Measurements from ENCODE around the gene MED6. TPM values are rescaled to one million over a fixed set of nuclear protein-coding genes. Genes with fewer than 3 reads are reported as not detected.

MED6 gene
- total RNA-seq, 1 experiment from 2014 or later = 24.4 TPM

DNA sequence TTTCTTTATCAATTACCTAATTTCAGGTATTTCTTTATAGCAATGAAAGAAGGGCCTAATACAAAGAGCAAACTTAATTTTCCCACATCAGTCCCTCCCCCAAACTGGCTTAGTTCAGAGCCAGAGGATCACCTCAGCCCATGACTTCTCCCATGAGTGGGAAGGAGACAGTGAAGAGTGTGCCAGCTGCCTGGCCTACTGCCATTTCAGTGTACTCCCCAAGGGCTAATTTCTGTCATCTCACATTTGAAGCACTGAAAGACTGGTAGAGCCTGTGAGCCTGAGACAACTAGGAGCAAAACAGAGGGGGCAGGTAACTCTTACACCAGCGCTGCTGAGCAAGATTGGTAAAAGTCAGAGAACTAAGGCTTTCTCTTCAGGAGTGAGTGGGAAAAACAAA, 36.6 kb downstream of the MED6 start:
- CTCF ChIA-PET = no interaction called here
- no peak overlapping the region for H3K4me3 ChIP-seq (ENCODE audit: low read depth in 2 of 2, low read length in 2 of 2)
- no peaks in the 10 kb centered on the region for H3K27me3 ChIP-seq (ENCODE audit: control insufficient read depth, insufficient read depth, low read length)
- POLR2A ChIA-PET = interaction anchor here (0.7 kb wide), 1 partner anchor 1079 kb away, joined by 17 read pairs; no protein-coding TSS in a partner anchor
- H3K9me3 ChIP-seq (ENCODE audit: control insufficient read depth, insufficient read depth, low read depth, low read length) = no peaks in the 10 kb centered on the region
- no peaks in the 10 kb centered on the region for H3K4me1 ChIP-seq (ENCODE audit: control insufficient read depth, insufficient read depth, low read length)
- H3K27ac ChIP-seq (ENCODE audit: low read length) = no peak overlapping the region
- DNase-seq (ENCODE audit: low read depth, low spot score) = no peak
- TF ChIP-seq, protein P1, sequence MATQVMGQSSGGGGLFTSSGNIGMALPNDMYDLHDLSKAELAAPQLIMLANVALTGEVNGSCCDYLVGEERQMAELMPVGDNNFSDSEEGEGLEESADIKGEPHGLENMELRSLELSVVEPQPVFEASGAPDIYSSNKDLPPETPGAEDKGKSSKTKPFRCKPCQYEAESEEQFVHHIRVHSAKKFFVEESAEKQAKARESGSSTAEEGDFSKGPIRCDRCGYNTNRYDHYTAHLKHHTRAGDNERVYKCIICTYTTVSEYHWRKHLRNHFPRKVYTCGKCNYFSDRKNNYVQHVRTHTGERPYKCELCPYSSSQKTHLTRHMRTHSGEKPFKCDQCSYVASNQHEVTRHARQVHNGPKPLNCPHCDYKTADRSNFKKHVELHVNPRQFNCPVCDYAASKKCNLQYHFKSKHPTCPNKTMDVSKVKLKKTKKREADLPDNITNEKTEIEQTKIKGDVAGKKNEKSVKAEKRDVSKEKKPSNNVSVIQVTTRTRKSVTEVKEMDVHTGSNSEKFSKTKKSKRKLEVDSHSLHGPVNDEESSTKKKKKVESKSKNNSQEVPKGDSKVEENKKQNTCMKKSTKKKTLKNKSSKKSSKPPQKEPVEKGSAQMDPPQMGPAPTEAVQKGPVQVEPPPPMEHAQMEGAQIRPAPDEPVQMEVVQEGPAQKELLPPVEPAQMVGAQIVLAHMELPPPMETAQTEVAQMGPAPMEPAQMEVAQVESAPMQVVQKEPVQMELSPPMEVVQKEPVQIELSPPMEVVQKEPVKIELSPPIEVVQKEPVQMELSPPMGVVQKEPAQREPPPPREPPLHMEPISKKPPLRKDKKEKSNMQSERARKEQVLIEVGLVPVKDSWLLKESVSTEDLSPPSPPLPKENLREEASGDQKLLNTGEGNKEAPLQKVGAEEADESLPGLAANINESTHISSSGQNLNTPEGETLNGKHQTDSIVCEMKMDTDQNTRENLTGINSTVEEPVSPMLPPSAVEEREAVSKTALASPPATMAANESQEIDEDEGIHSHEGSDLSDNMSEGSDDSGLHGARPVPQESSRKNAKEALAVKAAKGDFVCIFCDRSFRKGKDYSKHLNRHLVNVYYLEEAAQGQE (IDR thresholded peaks at IDR 0.05; ENCODE audit: insufficient read depth in 1 of 2, low read depth in 2 of 2, low read length in 1 of 2) = no peak
- no peak for TF ChIP-seq SIN3A (IDR thresholded peaks at IDR 0.05; ENCODE audit: borderline replicate concordance, insufficient read depth, low read depth, low read length)
- no peak for TF ChIP-seq POLR2AphosphoS5 (IDR thresholded peaks at IDR 0.05; ENCODE audit: low read depth, low read length)
- TF ChIP-seq, protein P2, sequence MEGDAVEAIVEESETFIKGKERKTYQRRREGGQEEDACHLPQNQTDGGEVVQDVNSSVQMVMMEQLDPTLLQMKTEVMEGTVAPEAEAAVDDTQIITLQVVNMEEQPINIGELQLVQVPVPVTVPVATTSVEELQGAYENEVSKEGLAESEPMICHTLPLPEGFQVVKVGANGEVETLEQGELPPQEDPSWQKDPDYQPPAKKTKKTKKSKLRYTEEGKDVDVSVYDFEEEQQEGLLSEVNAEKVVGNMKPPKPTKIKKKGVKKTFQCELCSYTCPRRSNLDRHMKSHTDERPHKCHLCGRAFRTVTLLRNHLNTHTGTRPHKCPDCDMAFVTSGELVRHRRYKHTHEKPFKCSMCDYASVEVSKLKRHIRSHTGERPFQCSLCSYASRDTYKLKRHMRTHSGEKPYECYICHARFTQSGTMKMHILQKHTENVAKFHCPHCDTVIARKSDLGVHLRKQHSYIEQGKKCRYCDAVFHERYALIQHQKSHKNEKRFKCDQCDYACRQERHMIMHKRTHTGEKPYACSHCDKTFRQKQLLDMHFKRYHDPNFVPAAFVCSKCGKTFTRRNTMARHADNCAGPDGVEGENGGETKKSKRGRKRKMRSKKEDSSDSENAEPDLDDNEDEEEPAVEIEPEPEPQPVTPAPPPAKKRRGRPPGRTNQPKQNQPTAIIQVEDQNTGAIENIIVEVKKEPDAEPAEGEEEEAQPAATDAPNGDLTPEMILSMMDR (IDR thresholded peaks at IDR 0.05) = no peak
- no peak for TF ChIP-seq TCF7L2 (IDR thresholded peaks at IDR 0.05; ENCODE audit: low read depth, low read length)
- BruUV-seq (replicated peaks) = no TSS peak
- no peaks in the 10 kb centered on the region for H3K36me3 ChIP-seq (ENCODE audit: control insufficient read depth, insufficient read depth, low read length)
- ATAC-seq = no peak
- in situ Hi-C loops (cut with HindIII; ENCODE audit: low pct_unique_long_range_greater_than_20kb, low sequenced_read_pairs) (no loop called here), intact Hi-C loops (cut with micrococcal nuclease; ENCODE audit: unreplicated experiment) (no loop called here)

DNA sequence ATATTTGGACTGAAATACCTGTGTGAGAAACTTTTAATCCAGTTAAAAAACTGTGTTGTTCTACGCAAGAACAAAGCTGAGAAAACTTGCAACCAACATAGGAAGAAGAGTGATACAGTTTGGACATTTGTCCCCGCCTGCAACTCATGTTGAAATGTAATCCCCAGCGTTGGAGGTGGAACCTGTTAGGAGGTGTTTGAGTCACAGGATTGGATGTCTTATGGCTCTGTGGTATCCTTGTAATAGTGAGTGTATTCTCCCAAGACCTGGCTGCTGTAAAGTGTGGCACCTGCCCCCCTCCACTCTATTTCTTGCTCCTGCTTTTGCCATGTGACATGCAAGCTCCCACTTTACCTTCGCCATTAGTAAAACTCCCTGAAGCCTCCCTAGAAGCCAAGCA, 37.0 kb downstream of the MED6 start:
- Histone ChIP-seq H3K9me3 (ENCODE audit: control insufficient read depth, insufficient read depth, low read depth, low read length) (no peaks in the 10 kb centered on the region), H3K4me3 (ENCODE audit: low read depth in 2 of 2, low read length in 2 of 2) (no peak overlapping the region), H3K27ac (ENCODE audit: low read length) (no peak overlapping the region), H3K4me1 (ENCODE audit: control insufficient read depth, insufficient read depth, low read length) (no peaks in the 10 kb centered on the region), H3K27me3 (ENCODE audit: control insufficient read depth, insufficient read depth, low read length) (no peaks in the 10 kb centered on the region), H3K36me3 (ENCODE audit: control insufficient read depth, insufficient read depth, low read length) (no peaks in the 10 kb centered on the region)
- ATAC-seq (no peak), DNase-seq (ENCODE audit: low read depth, low spot score) (no peak)
- TF ChIP-seq TCF7L2 (IDR thresholded peaks at IDR 0.05; ENCODE audit: low read depth, low read length) (no peak), POLR2AphosphoS5 (IDR thresholded peaks at IDR 0.05; ENCODE audit: low read depth, low read length) (no peak), SIN3A (IDR thresholded peaks at IDR 0.05; ENCODE audit: borderline replicate concordance, insufficient read depth, low read depth, low read length) (no peak)
- TF ChIP-seq, protein P1 (IDR thresholded peaks at IDR 0.05; ENCODE audit: insufficient read depth in 1 of 2, low read depth in 2 of 2, low read length in 1 of 2) = no peak
- TF ChIP-seq, protein P2 (IDR thresholded peaks at IDR 0.05) = no peak
- CTCF ChIA-PET = no interaction called here
- intact Hi-C loops (cut with micrococcal nuclease; ENCODE audit: unreplicated experiment) = no loop called here
- POLR2A ChIA-PET = no interaction called here
- in situ Hi-C loops (cut with HindIII; ENCODE audit: low pct_unique_long_range_greater_than_20kb, low sequenced_read_pairs) = no loop called here
- BruUV-seq (replicated peaks) = no TSS peak

Data from Panc1 (cell line).